Measurements from ENCODE around the gene SP1.
"Not testable (repeated sequence)": the region's sequence is repeated elsewhere in the genome, so short reads cannot be mapped to it uniquely, and the experiment has no call there.

The SP1 gene

DNA sequence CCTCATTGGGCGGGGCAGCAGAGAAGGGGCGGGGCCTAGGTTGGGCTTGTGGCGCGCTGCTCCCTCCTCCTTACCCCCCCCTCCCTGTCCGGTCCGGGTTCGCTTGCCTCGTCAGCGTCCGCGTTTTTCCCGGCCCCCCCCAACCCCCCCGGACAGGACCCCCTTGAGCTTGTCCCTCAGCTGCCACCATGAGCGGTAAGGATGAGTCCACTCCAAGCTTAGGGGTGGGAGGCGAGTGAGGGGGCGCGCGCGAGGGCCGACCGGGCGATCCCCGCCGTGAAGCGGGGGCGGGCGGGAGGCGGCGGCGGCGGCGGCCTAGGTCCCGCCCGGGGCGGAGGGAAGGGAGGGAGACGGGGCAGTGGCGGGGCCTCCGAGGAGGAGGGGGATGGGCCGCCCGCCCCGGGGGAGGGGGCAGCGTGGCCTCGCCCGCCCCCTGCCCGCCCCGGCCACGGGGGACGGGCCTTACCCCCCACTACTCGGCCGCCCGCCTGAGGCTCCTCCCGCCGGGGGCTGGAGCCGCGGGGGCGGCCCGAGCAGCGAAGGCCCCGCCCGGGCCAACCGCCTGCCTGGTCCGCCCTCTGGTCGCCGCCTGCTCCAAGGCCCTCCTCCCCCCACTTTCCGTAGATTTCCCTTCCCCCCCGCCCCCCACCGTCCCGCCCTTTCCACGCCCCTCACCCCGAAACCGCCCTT, at the start of gene SP1:
TSS of gene SP1 (plus strand) at position 73 of the 690 bp plus-strand sequence. CDS start at position 189, 116 bp downstream.
- Histone ChIP-seq H3K36me3 (peaks cover 42% of the 10 kb centered on the region), H3K9me3 (ENCODE audit: severe bottlenecking) (no peaks in the 10 kb centered on the region), H3K27me3 (ENCODE audit: insufficient read depth, low read depth, severe bottlenecking) (no peaks in the 10 kb centered on the region), H3K4me3 (ENCODE audit: low read depth, low read length) (peak within 1 kb of the TSS; percentile 59), H3K27ac (peak within 1 kb of the TSS; percentile 97)
- peak; percentile 88 for DNase-seq
- TF ChIP-seq, protein P1, sequence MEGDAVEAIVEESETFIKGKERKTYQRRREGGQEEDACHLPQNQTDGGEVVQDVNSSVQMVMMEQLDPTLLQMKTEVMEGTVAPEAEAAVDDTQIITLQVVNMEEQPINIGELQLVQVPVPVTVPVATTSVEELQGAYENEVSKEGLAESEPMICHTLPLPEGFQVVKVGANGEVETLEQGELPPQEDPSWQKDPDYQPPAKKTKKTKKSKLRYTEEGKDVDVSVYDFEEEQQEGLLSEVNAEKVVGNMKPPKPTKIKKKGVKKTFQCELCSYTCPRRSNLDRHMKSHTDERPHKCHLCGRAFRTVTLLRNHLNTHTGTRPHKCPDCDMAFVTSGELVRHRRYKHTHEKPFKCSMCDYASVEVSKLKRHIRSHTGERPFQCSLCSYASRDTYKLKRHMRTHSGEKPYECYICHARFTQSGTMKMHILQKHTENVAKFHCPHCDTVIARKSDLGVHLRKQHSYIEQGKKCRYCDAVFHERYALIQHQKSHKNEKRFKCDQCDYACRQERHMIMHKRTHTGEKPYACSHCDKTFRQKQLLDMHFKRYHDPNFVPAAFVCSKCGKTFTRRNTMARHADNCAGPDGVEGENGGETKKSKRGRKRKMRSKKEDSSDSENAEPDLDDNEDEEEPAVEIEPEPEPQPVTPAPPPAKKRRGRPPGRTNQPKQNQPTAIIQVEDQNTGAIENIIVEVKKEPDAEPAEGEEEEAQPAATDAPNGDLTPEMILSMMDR (IDR thresholded peaks at IDR 0.05; ENCODE audit: low read depth, low read length) = no peak

DNA sequence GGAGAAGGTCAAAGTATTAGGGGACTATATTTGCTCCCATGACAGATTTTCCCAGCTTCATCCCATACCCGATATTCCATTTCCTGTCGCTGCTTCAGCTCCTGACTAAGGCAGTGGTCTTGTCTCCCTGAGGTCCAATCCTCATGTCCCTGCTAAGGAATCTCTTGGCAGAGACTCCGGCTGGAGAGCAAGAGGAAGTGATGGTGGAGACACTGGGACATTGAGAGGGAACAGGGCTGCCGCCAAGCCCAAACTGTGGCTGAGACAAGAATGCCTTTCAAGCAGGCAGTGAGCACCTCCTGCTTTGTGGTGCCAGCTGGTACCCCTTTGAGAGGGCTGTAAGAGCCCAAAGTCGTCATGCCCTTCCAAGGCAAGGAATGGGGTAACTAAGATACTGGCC, 49.3 kb upstream of the SP1 start:
- TF ChIP-seq, protein P1 (IDR thresholded peaks at IDR 0.05; ENCODE audit: low read depth, low read length) = no peak
- H3K4me3 ChIP-seq (ENCODE audit: low read depth, low read length) = no peak overlapping the region
- DNase-seq = no peak
- no peaks in the 10 kb centered on the region for H3K36me3 ChIP-seq
- H3K27ac ChIP-seq = no peak overlapping the region
- no peaks in the 10 kb centered on the region for H3K9me3 ChIP-seq (ENCODE audit: severe bottlenecking)
- H3K27me3 ChIP-seq (ENCODE audit: insufficient read depth, low read depth, severe bottlenecking) = no peaks in the 10 kb centered on the region

DNA sequence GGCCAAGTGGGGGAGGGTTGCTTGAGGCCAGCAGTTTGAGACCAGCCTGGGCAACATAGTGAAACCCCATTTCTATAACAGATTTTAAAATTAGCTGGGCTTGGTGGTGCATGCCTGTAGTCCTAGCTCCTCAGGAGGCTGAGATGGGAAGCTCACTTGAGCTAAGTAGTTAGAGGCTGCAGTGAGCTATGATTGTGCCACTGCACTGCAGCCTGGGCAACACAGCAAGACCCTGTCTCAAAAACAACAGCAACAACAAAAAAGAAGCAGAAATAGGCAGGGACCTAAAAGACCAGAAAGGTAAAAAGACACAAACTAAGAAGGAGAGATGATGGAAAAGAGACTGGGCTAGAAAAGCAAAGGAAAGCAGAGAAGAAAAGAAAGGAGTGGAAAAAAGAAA, 47.6 kb upstream of the SP1 start:
- not testable (repeated sequence) for DNase-seq

DNA sequence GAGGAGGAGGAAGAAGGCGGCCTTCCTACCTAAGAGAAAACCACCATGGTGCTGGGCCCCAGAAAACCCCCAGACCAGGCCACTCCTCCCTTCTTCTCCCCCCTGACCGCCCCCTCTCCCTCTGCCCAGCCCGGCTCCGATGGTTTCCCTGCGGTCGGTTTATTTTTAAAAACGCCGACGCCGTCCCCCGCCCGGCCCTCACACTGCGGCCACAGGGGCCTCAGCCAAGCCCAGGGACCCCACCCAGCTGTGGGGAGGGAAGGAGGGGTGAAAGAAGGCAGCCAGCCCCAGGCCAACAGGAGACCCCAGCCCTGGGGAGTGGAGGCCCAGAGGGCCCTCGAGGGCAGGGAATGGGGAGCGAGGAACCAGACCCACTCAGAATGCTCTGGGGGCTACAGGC, 47.2 kb upstream of the SP1 start:
- DNase-seq = no peak
- no peak overlapping the region for H3K27ac ChIP-seq

More for the DNA sequence above, 47.6 kb upstream of the SP1 start:
- not testable (repeated sequence) for H3K27ac ChIP-seq; H3K4me3 ChIP-seq (ENCODE audit: low read depth, low read length); H3K36me3 ChIP-seq; H3K27me3 ChIP-seq (ENCODE audit: insufficient read depth, low read depth, severe bottlenecking); H3K9me3 ChIP-seq (ENCODE audit: severe bottlenecking)

DNA sequence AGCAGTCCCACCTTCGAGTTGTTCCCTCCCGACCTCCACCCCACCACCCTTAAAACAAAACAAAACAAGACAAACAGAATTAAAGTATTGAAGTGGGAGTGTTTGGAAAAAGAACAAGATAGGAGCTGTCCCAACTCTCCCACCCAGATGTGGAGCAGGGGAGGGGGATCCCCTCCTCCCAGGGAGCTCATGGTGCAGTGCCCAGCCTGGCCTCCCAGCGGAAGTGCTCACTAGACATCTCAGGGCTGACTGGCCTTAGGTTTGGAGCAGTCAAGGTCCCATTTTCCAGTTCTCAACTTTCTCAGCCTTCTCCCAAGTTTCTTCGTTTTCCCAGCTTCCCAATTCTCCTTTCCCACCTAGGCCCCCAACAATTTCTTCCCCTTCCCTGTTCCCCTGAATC, 46.7 kb upstream of the SP1 start:
- TF ChIP-seq, protein P1 (IDR thresholded peaks at IDR 0.05; ENCODE audit: low read depth, low read length) = no peak
- H3K9me3 ChIP-seq (ENCODE audit: severe bottlenecking) = no peaks in the 10 kb centered on the region
- no peak for DNase-seq
- no peaks in the 10 kb centered on the region for H3K36me3 ChIP-seq
- no peaks in the 10 kb centered on the region for H3K27me3 ChIP-seq (ENCODE audit: insufficient read depth, low read depth, severe bottlenecking)
- no peak overlapping the region for H3K4me3 ChIP-seq (ENCODE audit: low read depth, low read length)
- no peak overlapping the region for H3K27ac ChIP-seq

More for the DNA sequence above, 47.2 kb upstream of the SP1 start:
- no peak overlapping the region for H3K4me3 ChIP-seq (ENCODE audit: low read depth, low read length)
- H3K36me3 ChIP-seq = no peaks in the 10 kb centered on the region
- no peaks in the 10 kb centered on the region for H3K9me3 ChIP-seq (ENCODE audit: severe bottlenecking)
- TF ChIP-seq, protein P1 (IDR thresholded peaks at IDR 0.05; ENCODE audit: low read depth, low read length) = no peak
- H3K27me3 ChIP-seq (ENCODE audit: insufficient read depth, low read depth, severe bottlenecking) = no peaks in the 10 kb centered on the region

DNA sequence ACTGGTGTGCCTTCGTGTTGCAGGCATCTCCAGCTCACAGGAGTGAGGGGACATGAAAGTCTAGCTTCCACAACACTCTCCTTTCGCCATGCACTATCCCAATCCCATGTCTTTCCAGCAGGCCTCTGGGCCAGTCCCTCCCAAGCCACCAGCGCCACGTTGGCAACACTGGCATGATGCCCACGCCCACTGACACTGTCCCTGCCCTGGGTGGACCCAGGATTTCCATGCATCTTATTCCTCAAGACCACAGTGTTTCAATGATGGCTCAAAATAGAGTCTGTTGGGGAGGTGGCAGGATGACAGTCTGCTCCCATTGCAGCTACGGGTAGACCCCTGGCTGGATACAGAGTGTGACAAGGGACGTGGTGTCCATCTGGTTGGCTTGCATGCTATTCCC, 46.1 kb upstream of the SP1 start:
- Histone ChIP-seq H3K9me3 (ENCODE audit: severe bottlenecking) (no peaks in the 10 kb centered on the region), H3K27me3 (ENCODE audit: insufficient read depth, low read depth, severe bottlenecking) (no peaks in the 10 kb centered on the region), H3K27ac (no peak overlapping the region), H3K36me3 (no peaks in the 10 kb centered on the region), H3K4me3 (ENCODE audit: low read depth, low read length) (no peak overlapping the region)
- TF ChIP-seq, protein P1 (IDR thresholded peaks at IDR 0.05; ENCODE audit: low read depth, low read length) = no peak
- no peak for DNase-seq
